ENCODE results near the gene BCL6B. TPM values are rescaled to one million over a fixed set of nuclear protein-coding genes. Genes with fewer than 3 reads are reported as not detected.

Gene BCL6B
- total and polyA plus RNA-seq, 2 experiments from 2014 or later, result 1.7 TPM; not detected in 1

GRCh38 chr17:6998855-6999508, 23.9 kb upstream of the BCL6B start:
- Histone ChIP-seq H3K4me3 (no peak overlapping the region), H3K36me3 (peaks cover 4% of the 10 kb centered on the region), H3K4me1 (ENCODE audit: low read depth) (peaks cover 9% of the 10 kb centered on the region), H3K9me3 (ENCODE audit: low read depth) (no peaks in the 10 kb centered on the region), H3K27ac (no peak overlapping the region), H3K27me3 (peaks cover 8% of the 10 kb centered on the region)
- TF ChIP-seq CTCF (IDR thresholded peaks at IDR 0.05; ENCODE audit: low read depth, low read length), result no peak
- no peak for DNase-seq (ENCODE audit: low read depth in 1 of 2, low spot score in 1 of 2)

GRCh38 chr17:7001318-7001961, 21.4 kb upstream of the BCL6B start:
- Histone ChIP-seq H3K9me3 (ENCODE audit: low read depth) (no peaks in the 10 kb centered on the region), H3K36me3 (peaks cover 4% of the 10 kb centered on the region), H3K4me1 (ENCODE audit: low read depth) (no peaks in the 10 kb centered on the region), H3K27me3 (peaks cover under 1% of the 10 kb centered on the region), H3K4me3 (no peak overlapping the region), H3K27ac (no peak overlapping the region)
- TF ChIP-seq CTCF (IDR thresholded peaks at IDR 0.05; ENCODE audit: low read depth, low read length), result peak; percentile 63
- peak in 1 of 2 donors; percentile 34 for DNase-seq (ENCODE audit: low read depth in 1 of 2, low spot score in 1 of 2)

GRCh38 chr17:7002288-7003047, 20.4 kb upstream of the BCL6B start:
- peaks cover 4% of the 10 kb centered on the region for H3K36me3 ChIP-seq
- H3K9me3 ChIP-seq (ENCODE audit: low read depth), result no peaks in the 10 kb centered on the region
- TF ChIP-seq CTCF (IDR thresholded peaks at IDR 0.05; ENCODE audit: low read depth, low read length), result no peak
- no peaks in the 10 kb centered on the region for H3K27me3 ChIP-seq
- H3K27ac ChIP-seq, result no peak overlapping the region
- no peaks in the 10 kb centered on the region for H3K4me1 ChIP-seq (ENCODE audit: low read depth)
- no peak overlapping the region for H3K4me3 ChIP-seq
- no peak for DNase-seq (ENCODE audit: low read depth in 1 of 2, low spot score in 1 of 2)

- Histone ChIP-seq H3K36me3 (peaks cover 4% of the 10 kb centered on the region), H3K4me3 (no peak overlapping the region), H3K9me3 (ENCODE audit: low read depth) (no peaks in the 10 kb centered on the region), H3K27me3 (no peaks in the 10 kb centered on the region), H3K4me1 (ENCODE audit: low read depth) (no peaks in the 10 kb centered on the region), H3K27ac (no peak overlapping the region)
- TF ChIP-seq CTCF (IDR thresholded peaks at IDR 0.05; ENCODE audit: low read depth, low read length), result no peak
- DNase-seq (ENCODE audit: low read depth in 1 of 2, low spot score in 1 of 2), result no peak
These were observed 19.1 kb upstream of the BCL6B start for GRCh38 chr17:7003745-7004144.

- Histone ChIP-seq H3K4me1 (ENCODE audit: low read depth) (no peaks in the 10 kb centered on the region), H3K36me3 (peaks cover 4% of the 10 kb centered on the region), H3K9me3 (ENCODE audit: low read depth) (no peaks in the 10 kb centered on the region), H3K4me3 (no peak overlapping the region), H3K27ac (no peak overlapping the region), H3K27me3 (no peaks in the 10 kb centered on the region)
- DNase-seq (ENCODE audit: low read depth in 1 of 2, low spot score in 1 of 2), result peak; percentile 68 to 75
- peak; percentile 65 for TF ChIP-seq CTCF (IDR thresholded peaks at IDR 0.05; ENCODE audit: low read depth, low read length)
These were observed 18.2 kb upstream of the BCL6B start for GRCh38 chr17:7004398-7005253.

Measured in cardiac muscle cell (in vitro differentiated cells and primary cell).